Measurements from ENCODE around the gene NAV2. TPM values are rescaled to one million over a fixed set of nuclear protein-coding genes. Genes with fewer than 3 reads are reported as not detected.

The NAV2 gene
- total RNA-seq, 1 experiment from 2014 or later = 15.6 TPM

- DNase-seq (ENCODE audit: low read depth) = no peak
Observed at GRCh38 chr11:20038412-20038811, 325.8 kb downstream of the NAV2 start.

GRCh38 chr11:20038972-20039371 is 326.3 kb downstream of the NAV2 start:
- DNase-seq (ENCODE audit: low read depth) = no peak

GRCh38 chr11:20041499-20041898 is 328.9 kb downstream of the NAV2 start:
- peak; percentile 19 for DNase-seq (ENCODE audit: low read depth)

- no peak for DNase-seq (ENCODE audit: low read depth)
Observed at GRCh38 chr11:20042045-20042639, 329.5 kb downstream of the NAV2 start.

- no peak for DNase-seq (ENCODE audit: low read depth)
Observed at GRCh38 chr11:20042811-20043341, 330.2 kb downstream of the NAV2 start.

GRCh38 chr11:20043992-20044391 is 331.4 kb downstream of the NAV2 start:
- DNase-seq (ENCODE audit: low read depth) = no peak

- DNase-seq (ENCODE audit: low read depth) = no peak
Observed at GRCh38 chr11:20045098-20045688, 332.6 kb downstream of the NAV2 start.

GRCh38 chr11:20046416-20046815 is 333.8 kb downstream of the NAV2 start:
- no peak for DNase-seq (ENCODE audit: low read depth)

GRCh38 chr11:20047006-20047768 is 334.6 kb downstream of the NAV2 start:
- no peak for DNase-seq (ENCODE audit: low read depth)

- no peak for DNase-seq (ENCODE audit: low read depth)
Observed at GRCh38 chr11:20047769-20048154, 335.1 kb downstream of the NAV2 start.

- DNase-seq (ENCODE audit: low read depth) = peak; percentile 47
Observed at GRCh38 chr11:20048246-20048645, 335.6 kb downstream of the NAV2 start.

GRCh38 chr11:20048707-20049106 is 336.1 kb downstream of the NAV2 start:
- no peak for DNase-seq (ENCODE audit: low read depth)

GRCh38 chr11:20049231-20049630 is 336.6 kb downstream of the NAV2 start:
- no peak for DNase-seq (ENCODE audit: low read depth)

GRCh38 chr11:20050048-20050447 is 337.4 kb downstream of the NAV2 start:
- DNase-seq (ENCODE audit: low read depth) = no peak

- DNase-seq (ENCODE audit: low read depth) = no peak
Observed at GRCh38 chr11:20050551-20051333, 338.1 kb downstream of the NAV2 start.

- DNase-seq (ENCODE audit: low read depth) = no peak
Observed at GRCh38 chr11:20051469-20052399, 339.1 kb downstream of the NAV2 start.

GRCh38 chr11:20053572-20053971 is 340.9 kb downstream of the NAV2 start:
- DNase-seq (ENCODE audit: low read depth) = no peak

GRCh38 chr11:20054584-20054983 is 341.9 kb downstream of the NAV2 start:
- no peak for DNase-seq (ENCODE audit: low read depth)

GRCh38 chr11:20055312-20055711 is 342.7 kb downstream of the NAV2 start:
- no peak for DNase-seq (ENCODE audit: low read depth)

- no peak for DNase-seq (ENCODE audit: low read depth)
Observed at GRCh38 chr11:20056109-20056949, 343.7 kb downstream of the NAV2 start.

Data from M059J (cell line).